Measurements from ENCODE around the gene PUS3. TPM values are rescaled to one million over a fixed set of nuclear protein-coding genes. Genes with fewer than 3 reads are reported as not detected.
"Not testable (repeated sequence)": the region's sequence is repeated elsewhere in the genome, so short reads cannot be mapped to it uniquely, and the experiment has no call there.

PUS3 gene
- polyA plus RNA-seq, 4 donors = 16.1 to 18.2 (median 17.3) TPM

DNA sequence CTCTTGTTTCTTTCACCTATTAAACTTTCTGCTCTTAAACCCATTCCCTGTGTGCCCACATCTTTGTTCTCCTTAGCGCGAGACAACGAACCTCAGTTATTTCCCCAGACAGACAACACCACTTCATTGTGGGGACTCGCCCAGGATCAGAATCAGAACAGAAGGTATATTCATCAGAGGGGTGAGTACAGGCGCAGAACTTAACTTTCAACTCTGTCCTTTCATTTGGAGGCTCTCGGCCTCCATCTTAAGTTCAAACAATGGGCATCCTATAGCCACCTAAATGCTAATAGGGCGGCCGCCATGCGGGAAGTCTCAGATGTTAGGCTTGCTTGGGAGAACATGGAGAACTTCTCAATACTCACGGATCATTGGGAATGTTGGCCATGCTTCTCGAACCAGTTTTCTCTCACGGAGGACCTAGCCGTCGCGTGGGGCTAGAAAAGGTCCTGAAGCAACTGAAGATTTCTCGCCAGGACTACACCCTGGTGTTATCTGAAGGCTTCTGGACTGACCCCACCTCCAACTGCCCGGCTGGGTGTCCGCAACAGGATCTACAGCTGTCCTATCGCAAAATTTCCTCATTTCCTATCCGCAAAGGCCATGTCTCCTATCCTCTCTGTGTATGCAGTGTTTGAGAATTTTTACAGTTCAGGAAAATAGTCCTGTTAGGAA, 29.0 kb downstream of the PUS3 start:
- DNase-seq (ENCODE audit: low read depth in 4 of 4, low spot score in 2 of 4) = no peak

DNA sequence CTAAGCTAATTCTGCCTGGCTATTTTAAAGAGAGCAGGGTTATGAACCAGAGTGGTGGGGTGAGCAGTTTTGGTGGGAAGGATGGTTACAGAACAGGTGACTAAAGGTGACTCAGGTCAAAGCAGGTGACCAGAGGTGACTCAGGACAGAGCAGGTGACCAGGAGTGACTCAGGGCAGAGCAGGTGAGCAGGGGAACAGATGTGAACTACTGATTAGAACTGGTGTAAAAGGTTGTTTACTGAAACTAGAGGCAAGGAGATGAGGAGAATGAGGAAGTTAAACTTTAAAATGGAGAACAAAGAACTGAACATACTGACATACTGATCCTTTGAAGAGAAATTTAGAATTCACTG, 30.9 kb downstream of the PUS3 start:
- DNase-seq (ENCODE audit: low read depth in 4 of 4, low spot score in 2 of 4) = no peak

DNA sequence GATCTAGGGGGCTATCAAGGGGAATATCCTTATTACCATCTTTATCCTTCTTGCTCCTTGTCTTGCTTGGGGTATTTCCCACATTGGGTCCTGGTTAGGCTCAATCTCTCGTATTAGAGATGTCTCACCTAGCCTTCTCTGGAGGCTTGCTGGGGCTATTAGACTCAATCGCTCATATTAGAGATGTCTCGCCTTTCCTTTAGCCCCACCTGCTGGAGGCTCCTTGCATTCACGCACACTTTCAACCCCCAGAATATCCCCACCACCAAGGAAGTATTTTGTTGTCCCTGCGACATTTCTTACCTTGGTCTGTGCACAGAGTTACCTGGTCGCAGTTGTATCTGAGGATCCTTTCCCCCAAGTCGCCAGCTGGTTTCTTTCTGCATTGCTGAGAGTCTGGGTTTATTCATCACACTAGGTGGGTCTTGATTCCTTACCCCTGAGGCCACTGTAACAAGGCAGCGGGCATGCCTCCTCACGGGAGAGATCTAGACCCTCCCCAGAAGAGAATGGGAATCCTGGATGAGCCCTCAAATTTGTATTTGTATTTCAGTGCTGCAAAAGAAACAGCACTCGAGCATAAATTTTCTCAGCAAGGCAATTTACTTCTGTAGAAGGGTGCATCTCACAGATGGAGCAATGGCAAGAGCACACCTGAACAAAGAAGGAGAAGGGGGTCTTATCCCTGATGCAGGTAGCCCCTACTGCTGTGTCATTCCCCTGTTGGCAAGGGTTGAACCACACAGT, 31.4 kb downstream of the PUS3 start:
- DNase-seq (ENCODE audit: low read depth in 4 of 4, low spot score in 2 of 4) = no peak

DNA sequence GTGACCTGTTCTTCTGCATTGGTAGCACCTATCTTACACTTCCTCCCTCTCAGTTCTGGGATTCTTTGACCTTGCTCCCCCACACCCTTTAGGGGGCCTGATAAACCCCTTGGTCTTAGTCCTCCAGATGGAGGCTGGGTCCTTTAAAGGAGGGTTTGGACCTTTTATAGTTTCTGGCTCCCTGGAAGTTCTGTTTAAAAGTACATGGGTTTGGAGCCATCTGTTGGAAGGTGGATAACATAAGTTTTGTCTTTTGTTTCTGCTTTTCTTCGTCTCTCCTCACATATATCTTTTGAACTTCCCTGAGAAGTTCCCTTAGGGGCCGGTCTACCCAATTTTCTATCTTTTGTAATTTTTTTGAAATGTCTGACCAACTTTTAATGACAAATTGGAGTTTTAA, 33.5 kb downstream of the PUS3 start:
- no peak for DNase-seq (ENCODE audit: low read depth in 4 of 4, low spot score in 2 of 4)

DNA sequence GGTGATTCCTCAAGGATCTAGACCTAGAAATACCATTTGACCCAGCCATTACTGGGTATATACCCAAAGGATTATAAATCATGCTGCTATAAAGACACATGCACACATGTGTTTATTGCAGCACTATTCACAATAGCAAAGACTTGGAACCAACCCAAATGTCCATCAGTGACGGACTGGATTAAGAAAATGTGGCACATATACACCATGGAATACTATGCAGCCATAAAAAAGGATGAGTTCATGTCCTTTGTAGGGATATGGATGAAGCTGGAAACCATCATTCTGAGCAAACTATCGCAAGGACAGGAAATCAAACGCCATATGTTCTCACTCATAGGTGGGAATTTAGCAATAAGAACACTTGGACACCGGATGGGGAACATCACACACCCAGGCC, 37.7 kb downstream of the PUS3 start:
- not testable (repeated sequence) for DNase-seq (ENCODE audit: low read depth in 4 of 4, low spot score in 2 of 4)

DNA sequence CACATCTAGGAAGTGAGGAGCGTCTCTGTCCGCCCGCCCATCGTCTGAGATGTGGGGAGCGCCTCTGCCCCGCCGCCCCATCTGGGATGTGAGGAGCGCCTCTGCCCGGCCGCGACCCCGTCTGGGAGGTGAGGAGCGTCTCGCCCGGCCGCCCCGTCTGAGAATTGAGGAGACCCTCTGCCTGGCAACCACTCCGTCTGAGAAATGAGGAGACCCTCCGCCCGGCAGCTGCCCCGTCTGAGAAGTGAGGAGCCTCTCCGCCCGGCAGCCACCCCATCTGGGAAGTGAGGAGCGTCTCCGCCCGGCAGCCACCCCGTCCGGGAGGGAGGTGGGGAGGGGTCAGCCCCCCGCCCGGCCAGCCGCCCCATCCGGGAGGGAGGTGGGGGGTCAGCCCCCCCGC, 40.2 kb downstream of the PUS3 start:
- not testable (repeated sequence) for DNase-seq (ENCODE audit: low read depth in 4 of 4, low spot score in 2 of 4)

DNA sequence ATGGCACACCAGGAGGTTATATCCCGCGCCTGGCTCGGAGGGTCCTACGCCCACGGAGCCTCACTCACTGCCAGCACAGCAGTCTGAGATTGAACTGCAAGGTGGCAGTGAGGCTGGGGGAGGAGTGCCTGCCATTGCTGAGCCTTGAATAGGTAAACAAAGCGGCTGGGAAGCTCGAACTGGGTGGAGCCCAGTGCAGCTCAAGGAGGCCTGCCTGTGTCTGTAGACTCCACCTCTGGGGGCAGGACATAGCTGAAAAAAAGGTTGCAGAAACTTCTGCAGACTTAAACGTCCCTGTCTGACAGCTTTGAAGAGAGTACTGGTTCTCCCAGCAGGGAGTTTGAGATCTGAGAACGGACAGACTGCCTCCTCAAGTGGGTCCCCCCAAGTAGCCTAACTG, 45.3 kb downstream of the PUS3 start:
- DNase-seq (ENCODE audit: low read depth in 4 of 4, low spot score in 2 of 4) = not testable (repeated sequence)

DNA sequence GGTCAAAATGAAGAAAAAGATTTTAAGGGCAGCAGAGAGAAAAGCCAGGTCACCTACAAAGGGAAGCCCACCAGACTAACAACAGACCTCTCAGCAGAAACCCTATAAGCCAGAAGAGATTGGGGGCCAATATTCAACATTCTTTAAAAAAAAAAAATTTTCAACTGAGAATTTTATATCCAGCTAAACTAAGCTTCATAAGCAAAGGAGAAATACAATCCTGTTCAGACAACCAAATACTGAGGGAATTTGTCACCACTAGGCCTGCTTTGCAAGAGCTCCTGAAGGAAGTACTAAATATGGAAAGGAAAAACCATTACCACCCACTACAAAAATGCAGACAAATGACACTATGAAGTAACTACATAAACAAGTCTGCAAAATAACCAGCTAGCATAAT, 56.8 kb downstream of the PUS3 start:
- DNase-seq (ENCODE audit: low read depth in 4 of 4, low spot score in 2 of 4) = no peak

Other genes starting within 250 kb of the PUS3 start
- gene ACRV1, start 222.4 kb downstream of the PUS3 start, polyA plus RNA-seq (ENCODE audit: insufficient read length in 4 of 4) = 1 to 10 TPM in 1 of 4 donors, under 1 TPM in 3; 0.29 to 1.6 (median 0.64) TPM
- gene PATE1, start 156.9 kb downstream of the PUS3 start, polyA plus RNA-seq (ENCODE audit: insufficient read length in 4 of 4) = not detected
- gene PATE2, start 124.4 kb downstream of the PUS3 start, polyA plus RNA-seq (ENCODE audit: insufficient read length in 4 of 4) = under 1 TPM in 2 of 4 donors, not detected in 2; 0.08 to 0.27 TPM
- not detected for gene PATE3, start 115.1 kb downstream of the PUS3 start, polyA plus RNA-seq (ENCODE audit: insufficient read length in 4 of 4)
- under 1 TPM in 1 of 4 donors, not detected in 3; 0.30 TPM for gene PATE4, start 69.9 kb downstream of the PUS3 start, polyA plus RNA-seq (ENCODE audit: insufficient read length in 4 of 4)
- gene HYLS1, start 15.5 kb downstream of the PUS3 start, polyA plus RNA-seq (ENCODE audit: insufficient read length in 4 of 4) = 10 to 100 TPM; 11.4 to 12.1 (median 11.8) TPM
- gene DDX25, start 1.3 kb upstream of the PUS3 start, polyA plus RNA-seq (ENCODE audit: insufficient read length in 4 of 4) = 1 to 10 TPM; 3.1 to 6.9 (median 5.8) TPM
- gene VSIG10L2, start 42.8 kb upstream of the PUS3 start, polyA plus RNA-seq (ENCODE audit: insufficient read length in 4 of 4) = not detected
- gene CDON, start 159.7 kb upstream of the PUS3 start, polyA plus RNA-seq (ENCODE audit: insufficient read length in 4 of 4) = 10 to 100 TPM; 17.9 to 29.2 (median 22.9) TPM

All from left renal cortex interstitium (tissue), 4 donors.